ENCODE data around the gene ACACB. TPM values are rescaled to one million over a fixed set of nuclear protein-coding genes. Genes with fewer than 3 reads are reported as not detected.

The ACACB gene
- total and polyA plus RNA-seq, 12 donors, result 12.8 to 241 (median 107) TPM

DNA sequence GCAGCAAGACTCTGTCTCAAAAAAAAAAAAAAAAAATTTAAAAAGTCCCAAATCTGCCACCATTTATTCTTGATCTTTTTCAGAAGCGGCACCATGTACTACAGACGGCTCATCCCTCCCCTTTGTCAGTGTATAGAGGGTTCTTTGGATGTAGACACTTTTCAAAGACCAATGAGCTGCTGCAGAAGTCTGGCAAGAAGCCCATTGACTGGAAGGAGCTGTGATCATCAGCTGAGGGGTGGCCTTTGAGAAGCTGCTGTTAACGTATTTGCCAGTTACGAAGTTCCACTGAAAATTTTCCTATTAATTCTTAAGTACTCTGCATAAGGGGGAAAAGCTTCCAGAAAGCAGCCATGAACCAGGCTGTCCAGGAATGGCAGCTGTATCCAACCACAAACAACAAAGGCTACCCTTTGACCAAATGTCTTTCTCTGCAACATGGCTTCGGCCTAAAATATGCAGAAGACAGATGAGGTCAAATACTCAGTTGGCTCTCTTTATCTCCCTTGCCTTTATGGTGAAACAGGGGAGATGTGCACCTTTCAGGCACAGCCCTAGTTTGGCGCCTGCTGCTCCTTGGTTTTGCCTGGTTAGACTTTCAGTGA is 6.5 kb upstream of the ACACB start:
- Histone ChIP-seq H3K4me1 (peaks cover 2 to 48% (median 35%) of the 10 kb centered on the region in 9 donors), H3K9me3 (no peaks in the 10 kb centered on the region), H3K27ac (peak overlapping the region; percentile 86 to 99 (median 96)), H3K27me3 (no peaks in the 10 kb centered on the region), H3K4me3 (no peak overlapping the region), H3K36me3 (peaks cover 0 to 51% (median 27%) of the 10 kb centered on the region in 9 donors)
- WGBS, 2 donors, result 87 to 90% methylated on average over 6 of the region's 6 CpGs
- intact Hi-C loops (cut with DNase I), result loop anchor here in 6 of 10 donors (2.0 to 10.0 kb wide), 6 partner anchors 42 to 275 kb away; no protein-coding TSS in a partner anchor
- DNase-seq (no peak), ATAC-seq (no peak)
- no peak for TF ChIP-seq CTCF (IDR thresholded peaks at IDR 0.05)

DNA sequence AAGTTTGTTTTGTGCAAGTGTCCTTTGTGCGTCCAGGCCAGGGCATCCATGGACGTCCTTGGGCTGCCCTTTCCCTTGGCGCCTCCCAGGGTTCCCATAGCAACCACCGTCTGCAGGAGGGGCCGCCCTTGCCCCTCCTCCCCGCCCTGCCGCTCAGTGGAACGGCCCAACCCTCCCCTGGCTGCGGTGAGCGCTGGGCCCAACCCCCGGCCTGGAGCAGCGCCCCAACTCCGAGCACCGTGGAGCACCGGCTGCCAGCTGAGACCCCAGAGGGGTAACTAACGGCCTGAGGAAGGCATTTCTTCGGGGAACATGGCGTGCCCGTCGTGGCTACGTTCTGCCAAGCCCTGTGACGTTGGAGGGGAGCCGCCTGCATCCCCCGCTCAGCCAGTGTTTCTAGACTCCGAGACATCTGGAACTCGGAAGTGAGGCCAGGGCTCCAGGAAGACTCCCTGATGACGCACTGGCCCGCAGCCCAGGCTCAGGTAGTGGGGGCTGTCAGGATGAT is 5.3 kb upstream of the ACACB start:
- intact Hi-C loops (cut with DNase I), result loop anchor here in 6 of 10 donors (2.0 to 10.0 kb wide), 5 partner anchors 41 to 274 kb away; no protein-coding TSS in a partner anchor
- DNase-seq (peak; percentile 94 to 96), ATAC-seq (peak; percentile 91 to 96 (median 95))
- WGBS, 2 donors, result 1 to 2% methylated on average over 28 of the region's 28 CpGs
- Histone ChIP-seq H3K27me3 (no peaks in the 10 kb centered on the region), H3K4me1 (peaks cover 10 to 60% (median 47%) of the 10 kb centered on the region in 9 donors), H3K4me3 (peak overlapping the region; percentile 37 to 77 (median 62)), H3K36me3 (peaks cover 0 to 39% (median 16%) of the 10 kb centered on the region in 9 donors), H3K9me3 (no peaks in the 10 kb centered on the region), H3K27ac (peak overlapping the region; percentile 86 to 99 (median 96))
- TF ChIP-seq CTCF (IDR thresholded peaks at IDR 0.05), result no peak

GRCh38 chr12:109112720-109113465 is 3.5 kb upstream of the ACACB start:
- Histone ChIP-seq H3K27ac (peak overlapping the region in 9 of 10 donors; percentile 40 to 99 (median 95)), H3K4me3 (peak overlapping the region in 2 of 10 donors; percentile 11 to 66), H3K9me3 (no peaks in the 10 kb centered on the region), H3K4me1 (peaks cover 10 to 78% (median 63%) of the 10 kb centered on the region in 9 donors), H3K27me3 (no peaks in the 10 kb centered on the region), H3K36me3 (peaks cover 0 to 23% (median 1%) of the 10 kb centered on the region in 9 donors)
- DNase-seq, result no peak
- 69 to 79% methylated on average over 11 of the region's 11 CpGs for WGBS, 2 donors
- intact Hi-C loops (cut with DNase I), result loop anchor here in 6 of 10 donors (5.0 to 10.0 kb wide), 4 partner anchors 39 to 272 kb away; no protein-coding TSS in a partner anchor
- ATAC-seq, result no peak
- no peak for TF ChIP-seq CTCF (IDR thresholded peaks at IDR 0.05)

DNA sequence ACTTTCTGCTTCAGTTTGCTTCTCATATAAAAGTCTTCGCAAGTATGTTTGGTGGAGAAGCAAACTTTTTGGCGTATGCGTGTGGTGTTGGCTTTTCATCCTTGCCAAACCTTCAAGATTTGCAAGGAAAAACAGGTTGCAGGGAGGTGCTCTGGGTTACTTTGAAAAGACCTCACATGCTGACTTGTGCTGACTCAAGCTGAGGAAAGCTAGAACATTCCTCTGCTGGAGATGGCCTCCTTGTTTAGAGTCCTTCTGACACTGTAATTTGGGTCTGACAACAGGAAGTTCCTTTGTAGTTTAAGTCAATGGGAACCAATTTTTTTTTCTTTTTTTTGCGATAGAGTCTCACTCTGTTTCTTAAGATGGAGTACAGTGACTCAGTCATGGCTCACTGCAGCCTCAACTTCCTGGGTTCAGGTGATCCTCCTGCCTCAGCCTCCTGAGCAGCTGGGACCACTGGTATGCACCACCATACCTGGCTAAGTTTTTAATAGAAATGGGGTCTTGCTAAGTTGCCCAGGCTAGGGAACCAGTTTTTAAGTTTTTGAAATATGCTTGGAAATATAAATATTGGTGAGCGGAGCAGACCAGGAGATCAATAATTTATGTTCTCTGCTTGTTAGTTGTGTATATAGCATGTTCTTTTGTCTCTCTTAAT is 2.6 kb upstream of the ACACB start:
- no peak for DNase-seq
- H3K36me3 ChIP-seq, result peaks cover 0 to 19% (median 0%) of the 10 kb centered on the region in 9 donors
- whole genome bisulfite sequencing, 2 donors, result 93 to 95% methylated on average over 5 of the region's 5 CpGs
- H3K27me3 ChIP-seq, result no peaks in the 10 kb centered on the region
- H3K4me1 ChIP-seq, result peaks cover 10 to 87% (median 72%) of the 10 kb centered on the region in 9 donors
- H3K9me3 ChIP-seq, result no peaks in the 10 kb centered on the region
- intact Hi-C loops (cut with DNase I), result loop anchor here in 6 of 10 donors (5.0 to 10.0 kb wide), 4 partner anchors 39 to 271 kb away; no protein-coding TSS in a partner anchor
- H3K4me3 ChIP-seq, result peak overlapping the region in 1 of 10 donors; percentile 11
- TF ChIP-seq CTCF (IDR thresholded peaks at IDR 0.05), result no peak
- ATAC-seq, result no peak
- peak overlapping the region; percentile 2 to 99 (median 90) for H3K27ac ChIP-seq

Measured in heart right ventricle (tissue), 16 donors.